HEK293 (cell line): ENCODE measurements around the gene PVALEF.

Source experiments
- CTCF ChIA-PET: fragments of 350-600 bp; formaldehyde crosslinking; extraction: SDS; loops from one replicate; lab custom pipeline; 2021; ENCODE audit warnings: antibody characterized with exemption; lab: Yijun Ruan, JAX
- POLR2A ChIA-PET: fragments of 300-600 bp; formaldehyde crosslinking; extraction: SDS; loops from one replicate; lab custom pipeline; 2020; ENCODE audit warnings: antibody characterized with exemption, inconsistent platforms; lab: Yijun Ruan, JAX
- H3K27ac ChIP-seq: fragments of 200-500 bp; sonication (Bioruptor generic); 2 replicates; pipeline ENCODE4 v1.5.1; 2014; ENCODE audit warnings: low read depth, low read length, control low read depth, inconsistent platforms; ENCODE audit errors: extremely low read depth
- H3K36me3 ChIP-seq, 2 experiments: fragments of 200-500 bp in 1 of 2; sonication (Bioruptor generic) in 1 of 2; 1 replicate in 1 of 2; 2 replicates in 1 of 2; pipeline ENCODE4 v1.5.1; 2014 to 2017; ENCODE audit warnings: inconsistent platforms in 2 of 2, low read length in 2 of 2; ENCODE audit not compliant: control insufficient read depth in 2 of 2, insufficient read depth in 1 of 2
- H3K4me1 ChIP-seq: fragments of 200-500 bp; sonication (Bioruptor generic); 2 replicates; pipeline ENCODE4 v1.5.1; 2014; ENCODE audit warnings: mild to moderate bottlenecking, low read length, inconsistent platforms; ENCODE audit not compliant: control insufficient read depth, insufficient read depth
- H3K4me3 ChIP-seq: 2 replicates; pipeline ENCODE4 v1.5.1; 2011; ENCODE audit warnings: low read depth, mild to moderate bottlenecking, control low read depth, low read length, moderate library complexity
- H3K9me3 ChIP-seq: fragments of 200-500 bp; sonication (Bioruptor generic); 2 replicates; pipeline ENCODE4 v1.5.1; 2014; ENCODE audit warnings: low read depth, low read length, inconsistent platforms; ENCODE audit not compliant: control insufficient read depth, insufficient read depth
- GLIS1 ChIP-seq: fragments of 450-650 bp; formaldehyde crosslinking; IDR thresholded peaks from 2 replicates; pipeline ENCODE4 v1.5.1; 2016; ENCODE audit warnings: missing biosample characterization, missing genetic modification characterization
- GLIS2 ChIP-seq: fragments of 450-650 bp; formaldehyde crosslinking; IDR thresholded peaks from 2 replicates; pipeline ENCODE4 v1.5.1; 2016; ENCODE audit warnings: missing biosample characterization, missing genetic modification characterization
- HOXC10 ChIP-seq: sonication (generic); formaldehyde crosslinking; IDR thresholded peaks from 2 replicates; pipeline ENCODE4 v1.8.1; 2023; ENCODE audit warnings: mild to moderate bottlenecking, missing genetic modification reagents
- KLF8 ChIP-seq: fragments of 450-650 bp; formaldehyde crosslinking; IDR thresholded peaks from 2 replicates; pipeline ENCODE4 v1.5.1; 2016; ENCODE audit warnings: missing biosample characterization, missing genetic modification characterization
- OVOL3 ChIP-seq: fragments of 450-650 bp; formaldehyde crosslinking; IDR thresholded peaks from 2 replicates; pipeline ENCODE4 v1.5.1; 2016; ENCODE audit warnings: missing biosample characterization, missing genetic modification characterization
- SCRT1 ChIP-seq: fragments of 450-650 bp; formaldehyde crosslinking; IDR thresholded peaks from 2 replicates; pipeline ENCODE4 v1.5.1; 2016; ENCODE audit warnings: missing biosample characterization, missing genetic modification characterization, borderline replicate concordance
- SP2 ChIP-seq: fragments of 450-650 bp; formaldehyde crosslinking; IDR thresholded peaks from 2 replicates; pipeline ENCODE4 v1.5.1; 2016; ENCODE audit warnings: missing biosample characterization, missing genetic modification characterization
- YY2 ChIP-seq: fragments of 450-650 bp; formaldehyde crosslinking; IDR thresholded peaks from 2 replicates; pipeline ENCODE4 v1.5.1; 2016; ENCODE audit warnings: missing biosample characterization, missing genetic modification characterization
- ZFHX2 ChIP-seq: fragments of 450-650 bp; formaldehyde crosslinking; conservative IDR thresholded peaks from 2 replicates; pipeline ENCODE4 v1.5.1; 2016; ENCODE audit warnings: missing biosample characterization, missing genetic modification characterization
- ZFP37 ChIP-seq: fragments of 450-650 bp; formaldehyde crosslinking; IDR thresholded peaks from 2 replicates; pipeline ENCODE4 v1.5.1; 2016; ENCODE audit warnings: missing biosample characterization, missing genetic modification characterization
- ZFP41 ChIP-seq: fragments of 450-650 bp; formaldehyde crosslinking; IDR thresholded peaks from 2 replicates; pipeline ENCODE4 v1.5.1; 2016; ENCODE audit warnings: missing biosample characterization, missing genetic modification characterization, borderline replicate concordance
- ZIC2 ChIP-seq: fragments of 450-650 bp; formaldehyde crosslinking; IDR thresholded peaks from 2 replicates; pipeline ENCODE4 v1.5.1; 2016; ENCODE audit warnings: missing biosample characterization, missing genetic modification characterization
- ZNF112 ChIP-seq: fragments of 450-650 bp; formaldehyde crosslinking; IDR thresholded peaks from 2 replicates; pipeline ENCODE4 v1.5.0; 2017; ENCODE audit warnings: missing biosample characterization, missing genetic modification characterization
- ZNF223 ChIP-seq: fragments of 450-650 bp; formaldehyde crosslinking; IDR thresholded peaks from 2 replicates; pipeline ENCODE4 v1.5.1; 2016; ENCODE audit warnings: missing biosample characterization, missing genetic modification characterization
- ZNF239 ChIP-seq: fragments of 450-650 bp; formaldehyde crosslinking; IDR thresholded peaks from 2 replicates; pipeline ENCODE4 v1.5.1; 2016; ENCODE audit warnings: missing biosample characterization, missing genetic modification characterization
- ZNF341 ChIP-seq: fragments of 450-650 bp; formaldehyde crosslinking; IDR thresholded peaks from 2 replicates; pipeline ENCODE4; 2016; ENCODE audit warnings: low read depth, missing biosample characterization, missing genetic modification characterization
- ZNF48 ChIP-seq: fragments of 450-650 bp; formaldehyde crosslinking; IDR thresholded peaks from 2 replicates; pipeline ENCODE4 v1.5.1; 2016; ENCODE audit warnings: missing biosample characterization, missing genetic modification characterization
- ZNF501 ChIP-seq: fragments of 450-650 bp; formaldehyde crosslinking; IDR thresholded peaks from 2 replicates; pipeline ENCODE4 v1.5.1; 2016; ENCODE audit warnings: missing biosample characterization, missing genetic modification characterization
- ZNF514 ChIP-seq: fragments of 450-650 bp; formaldehyde crosslinking; IDR thresholded peaks from 2 replicates; pipeline ENCODE4 v1.5.1; 2016; ENCODE audit warnings: missing biosample characterization, missing genetic modification characterization
- ZNF529 ChIP-seq: fragments of 450-650 bp; formaldehyde crosslinking; IDR thresholded peaks from 2 replicates; pipeline ENCODE4 v1.5.1; 2017; ENCODE audit warnings: missing genetic modification characterization, missing biosample characterization; ENCODE audit not compliant: insufficient replicate concordance
- ZNF548 ChIP-seq: fragments of 450-650 bp; formaldehyde crosslinking; IDR thresholded peaks from 2 replicates; pipeline ENCODE4 v1.5.1; 2016; ENCODE audit warnings: missing biosample characterization, missing genetic modification characterization
- ZNF596 ChIP-seq: fragments of 450-650 bp; IDR thresholded peaks from 2 replicates; pipeline ENCODE4 v1.5.0; 2018; ENCODE audit warnings: missing biosample characterization, mild to moderate bottlenecking, missing genetic modification characterization, moderate library complexity
- ZNF707 ChIP-seq: fragments of 450-650 bp; formaldehyde crosslinking; IDR thresholded peaks from 2 replicates; pipeline ENCODE4 v1.5.1; 2016; ENCODE audit warnings: missing biosample characterization, missing genetic modification characterization
- TF ChIP-seq, protein P1 (sequence below): fragments of 450-650 bp; formaldehyde crosslinking; IDR thresholded peaks from 2 replicates; pipeline ENCODE4 v1.5.1; 2016; ENCODE audit warnings: missing biosample characterization, missing genetic modification characterization
- TF ChIP-seq, protein P2 (sequence below): fragments of 450-650 bp; formaldehyde crosslinking; IDR thresholded peaks from 2 replicates; pipeline ENCODE4 v1.5.1; 2016; ENCODE audit warnings: missing biosample characterization, missing genetic modification characterization
- TF ChIP-seq, protein P3 (sequence below): fragments of 450-650 bp; formaldehyde crosslinking; IDR thresholded peaks from 2 replicates; pipeline ENCODE4 v1.5.1; 2016; ENCODE audit warnings: missing biosample characterization, missing genetic modification characterization
- TF ChIP-seq, protein P4 (sequence below): fragments of 450-650 bp; formaldehyde crosslinking; IDR thresholded peaks from 2 replicates; pipeline ENCODE4 v1.5.1; 2016; ENCODE audit warnings: missing biosample characterization, missing genetic modification characterization

PVALEF gene

DNA sequence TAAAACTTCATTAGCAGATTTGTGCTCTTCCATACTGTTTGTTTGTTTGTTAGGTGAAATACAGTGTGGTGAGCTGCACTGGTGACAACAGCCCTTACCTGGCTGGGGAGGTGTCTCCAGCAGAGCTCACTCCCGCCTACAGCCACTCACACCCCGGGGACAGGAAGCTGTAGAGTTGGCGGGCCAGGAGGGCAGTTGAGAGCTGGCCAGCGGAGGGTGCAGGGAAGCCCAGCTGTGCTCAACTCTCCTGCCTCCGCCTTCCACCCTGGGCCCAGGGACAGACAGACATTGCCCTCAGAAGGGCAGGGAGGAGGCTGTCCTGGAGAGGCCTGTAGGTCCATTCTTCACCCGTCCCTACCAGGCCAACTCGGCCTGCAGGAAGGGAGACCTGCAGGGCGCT is 48.6 kb upstream of the PVALEF start:
- POLR2A ChIA-PET = interaction anchor here (0.6 to 0.7 kb wide), 2 partner anchors 19 to 82 kb away, joined by 3 to 4 read pairs; partner anchors contain the start of gene BAIAP2
- no peaks in the 10 kb centered on the region for H3K4me1 ChIP-seq
- CTCF ChIA-PET = interaction anchor here (0.6 to 4.6 kb wide), 6 partner anchors 14 to 690 kb away, joined by 3 to 29 read pairs (median 4); no protein-coding TSS in a partner anchor
- no peak overlapping the region for H3K4me3 ChIP-seq
- no peaks in the 10 kb centered on the region for H3K9me3 ChIP-seq
- TF ChIP-seq ZNF514 (tag by site-specific recombination) (no peak), ZNF529 (tag by site-specific recombination) (no peak), ZNF223 (no peak), ZNF48 (tag by site-specific recombination) (no peak), ZNF548 (tag by site-specific recombination) (no peak), ZNF707 (tag by site-specific recombination) (no peak), SCRT1 (tag by site-specific recombination) (no peak), GLIS2 (0 out of 2 replicates have a peak, but pooled peaks have one; percentile 27), GLIS1 (tag by site-specific recombination) (peak; percentile 33; the same call in 1 of the 2 replicates), ZFHX2 (tag by site-specific recombination) (0 out of 2 replicates have a peak, but pooled peaks have one; percentile 8), ZNF596 (tag by site-specific recombination) (no peak), ZNF341 (tag by site-specific recombination) (peak; percentile 30; the same call in 1 of the 2 replicates), ZIC2 (tag by site-specific recombination) (0 out of 2 replicates have a peak, but pooled peaks have one; percentile 29), ZNF239 (tag by site-specific recombination) (no peak), SP2 (tag by site-specific recombination) (no peak), YY2 (no peak), ZNF112 (tag by site-specific recombination) (no peak), OVOL3 (no peak)
- TF ChIP-seq, protein P1, sequence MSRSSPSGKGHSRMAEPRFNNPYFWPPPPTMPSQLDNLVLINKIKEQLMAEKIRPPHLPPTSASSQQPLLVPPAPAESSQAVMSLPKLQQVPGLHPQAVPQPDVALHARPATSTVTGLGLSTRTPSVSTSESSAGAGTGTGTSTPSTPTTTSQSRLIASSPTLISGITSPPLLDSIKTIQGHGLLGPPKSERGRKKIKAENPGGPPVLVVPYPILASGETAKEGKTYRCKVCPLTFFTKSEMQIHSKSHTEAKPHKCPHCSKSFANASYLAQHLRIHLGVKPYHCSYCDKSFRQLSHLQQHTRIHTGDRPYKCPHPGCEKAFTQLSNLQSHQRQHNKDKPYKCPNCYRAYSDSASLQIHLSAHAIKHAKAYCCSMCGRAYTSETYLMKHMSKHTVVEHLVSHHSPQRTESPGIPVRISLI = no peak
- TF ChIP-seq, protein P2, sequence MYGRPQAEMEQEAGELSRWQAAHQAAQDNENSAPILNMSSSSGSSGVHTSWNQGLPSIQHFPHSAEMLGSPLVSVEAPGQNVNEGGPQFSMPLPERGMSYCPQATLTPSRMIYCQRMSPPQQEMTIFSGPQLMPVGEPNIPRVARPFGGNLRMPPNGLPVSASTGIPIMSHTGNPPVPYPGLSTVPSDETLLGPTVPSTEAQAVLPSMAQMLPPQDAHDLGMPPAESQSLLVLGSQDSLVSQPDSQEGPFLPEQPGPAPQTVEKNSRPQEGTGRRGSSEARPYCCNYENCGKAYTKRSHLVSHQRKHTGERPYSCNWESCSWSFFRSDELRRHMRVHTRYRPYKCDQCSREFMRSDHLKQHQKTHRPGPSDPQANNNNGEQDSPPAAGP (tag by site-specific recombination) = no peak
- TF ChIP-seq, protein P3, sequence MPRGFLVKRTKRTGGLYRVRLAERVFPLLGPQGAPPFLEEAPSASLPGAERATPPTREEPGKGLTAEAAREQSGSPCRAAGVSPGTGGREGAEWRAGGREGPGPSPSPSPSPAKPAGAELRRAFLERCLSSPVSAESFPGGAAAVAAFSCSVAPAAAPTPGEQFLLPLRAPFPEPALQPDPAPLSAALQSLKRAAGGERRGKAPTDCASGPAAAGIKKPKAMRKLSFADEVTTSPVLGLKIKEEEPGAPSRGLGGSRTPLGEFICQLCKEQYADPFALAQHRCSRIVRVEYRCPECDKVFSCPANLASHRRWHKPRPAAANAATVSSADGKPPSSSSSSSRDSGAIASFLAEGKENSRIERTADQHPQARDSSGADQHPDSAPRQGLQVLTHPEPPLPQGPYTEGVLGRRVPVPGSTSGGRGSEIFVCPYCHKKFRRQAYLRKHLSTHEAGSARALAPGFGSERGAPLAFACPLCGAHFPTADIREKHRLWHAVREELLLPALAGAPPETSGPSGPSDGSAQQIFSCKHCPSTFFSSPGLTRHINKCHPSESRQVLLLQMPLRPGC (tag by site-specific recombination) = no peak
- H3K36me3 ChIP-seq = peaks cover 0 to 6% of the 10 kb centered on the region in 2 experiments; a peak in 1 of 3 replicates
- no peak overlapping the region for H3K27ac ChIP-seq

DNA sequence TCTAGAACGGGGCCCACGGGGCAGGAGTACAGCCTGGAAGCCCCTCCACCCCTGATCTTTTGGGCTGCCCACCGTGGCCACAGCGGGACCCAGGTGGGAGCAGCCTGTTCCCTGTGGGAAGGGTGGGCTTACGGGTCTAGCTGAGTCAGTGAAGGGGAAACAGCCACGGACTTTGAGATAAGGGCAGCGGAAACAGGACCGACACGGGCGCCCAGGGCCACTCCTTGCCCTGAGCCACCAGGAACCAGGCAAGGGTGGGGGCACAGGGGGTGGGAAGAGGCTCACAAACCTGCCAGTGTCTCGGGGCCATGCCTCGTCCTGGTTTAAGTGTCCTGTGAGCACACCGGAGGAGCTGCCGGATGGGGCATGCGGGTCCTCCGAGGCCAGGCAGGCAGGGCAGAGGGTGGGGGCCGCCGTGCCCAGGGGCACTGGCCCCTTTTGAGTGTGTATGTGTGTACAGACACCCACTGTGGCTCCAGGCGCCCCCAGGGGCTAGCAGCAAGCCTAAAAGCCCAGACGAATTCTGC is 47.6 kb upstream of the PVALEF start:
- Histone ChIP-seq H3K27ac (no peak overlapping the region), H3K9me3 (no peaks in the 10 kb centered on the region), H3K4me1 (no peaks in the 10 kb centered on the region), H3K36me3 (peaks cover 0 to 6% of the 10 kb centered on the region in 2 experiments; a peak in 1 of 3 replicates), H3K4me3 (no peak overlapping the region)
- CTCF ChIA-PET = interaction anchor here (4.6 kb wide), 1 partner anchor 15 kb away, joined by 29 read pairs; no protein-coding TSS in a partner anchor
- POLR2A ChIA-PET = interaction anchor here (1.4 kb wide), 1 partner anchor 121 kb away, joined by 4 read pairs; the partner anchor contains the start of genes NDUFAF8 and TEPSIN
- TF ChIP-seq, protein P4, sequence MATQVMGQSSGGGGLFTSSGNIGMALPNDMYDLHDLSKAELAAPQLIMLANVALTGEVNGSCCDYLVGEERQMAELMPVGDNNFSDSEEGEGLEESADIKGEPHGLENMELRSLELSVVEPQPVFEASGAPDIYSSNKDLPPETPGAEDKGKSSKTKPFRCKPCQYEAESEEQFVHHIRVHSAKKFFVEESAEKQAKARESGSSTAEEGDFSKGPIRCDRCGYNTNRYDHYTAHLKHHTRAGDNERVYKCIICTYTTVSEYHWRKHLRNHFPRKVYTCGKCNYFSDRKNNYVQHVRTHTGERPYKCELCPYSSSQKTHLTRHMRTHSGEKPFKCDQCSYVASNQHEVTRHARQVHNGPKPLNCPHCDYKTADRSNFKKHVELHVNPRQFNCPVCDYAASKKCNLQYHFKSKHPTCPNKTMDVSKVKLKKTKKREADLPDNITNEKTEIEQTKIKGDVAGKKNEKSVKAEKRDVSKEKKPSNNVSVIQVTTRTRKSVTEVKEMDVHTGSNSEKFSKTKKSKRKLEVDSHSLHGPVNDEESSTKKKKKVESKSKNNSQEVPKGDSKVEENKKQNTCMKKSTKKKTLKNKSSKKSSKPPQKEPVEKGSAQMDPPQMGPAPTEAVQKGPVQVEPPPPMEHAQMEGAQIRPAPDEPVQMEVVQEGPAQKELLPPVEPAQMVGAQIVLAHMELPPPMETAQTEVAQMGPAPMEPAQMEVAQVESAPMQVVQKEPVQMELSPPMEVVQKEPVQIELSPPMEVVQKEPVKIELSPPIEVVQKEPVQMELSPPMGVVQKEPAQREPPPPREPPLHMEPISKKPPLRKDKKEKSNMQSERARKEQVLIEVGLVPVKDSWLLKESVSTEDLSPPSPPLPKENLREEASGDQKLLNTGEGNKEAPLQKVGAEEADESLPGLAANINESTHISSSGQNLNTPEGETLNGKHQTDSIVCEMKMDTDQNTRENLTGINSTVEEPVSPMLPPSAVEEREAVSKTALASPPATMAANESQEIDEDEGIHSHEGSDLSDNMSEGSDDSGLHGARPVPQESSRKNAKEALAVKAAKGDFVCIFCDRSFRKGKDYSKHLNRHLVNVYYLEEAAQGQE = no peak
- TF ChIP-seq HOXC10 (CRISPR knock-in tag) (no peak), KLF8 (tag by site-specific recombination) (no peak), ZNF223 (no peak), ZNF501 (no peak), ZFP41 (tag by site-specific recombination) (no peak), ZFP37 (no peak)
